GM12891 (cell line): ENCODE results near the gene APLF.

ENCODE experiments used
- PAX5 ChIP-seq: IDR thresholded peaks from 2 replicates; pipeline ENCODE4 v1.6.1; 2011; ENCODE audit warnings: low read length, moderate library complexity, mild to moderate bottlenecking; ENCODE audit not compliant: insufficient read depth, severe bottlenecking
- POLR2A ChIP-seq: IDR thresholded peaks from 2 replicates; pipeline ENCODE4 v1.6.1; 2011; ENCODE audit warnings: low read depth, low read length, control low read depth
- POLR2AphosphoS5 ChIP-seq: IDR thresholded peaks from 2 replicates; pipeline ENCODE4 v1.6.1; 2011; ENCODE audit warnings: low read depth, low read length, control low read depth
- POU2F2 ChIP-seq: IDR thresholded peaks from 2 replicates; pipeline ENCODE4 v1.6.1; 2011; ENCODE audit warnings: low read depth, mild to moderate bottlenecking, control low read depth, low read length, moderate library complexity
- TAF1 ChIP-seq: IDR thresholded peaks from 2 replicates; pipeline ENCODE4 v1.6.1; 2011; ENCODE audit warnings: low read depth, low read length, control low read depth

DNA sequence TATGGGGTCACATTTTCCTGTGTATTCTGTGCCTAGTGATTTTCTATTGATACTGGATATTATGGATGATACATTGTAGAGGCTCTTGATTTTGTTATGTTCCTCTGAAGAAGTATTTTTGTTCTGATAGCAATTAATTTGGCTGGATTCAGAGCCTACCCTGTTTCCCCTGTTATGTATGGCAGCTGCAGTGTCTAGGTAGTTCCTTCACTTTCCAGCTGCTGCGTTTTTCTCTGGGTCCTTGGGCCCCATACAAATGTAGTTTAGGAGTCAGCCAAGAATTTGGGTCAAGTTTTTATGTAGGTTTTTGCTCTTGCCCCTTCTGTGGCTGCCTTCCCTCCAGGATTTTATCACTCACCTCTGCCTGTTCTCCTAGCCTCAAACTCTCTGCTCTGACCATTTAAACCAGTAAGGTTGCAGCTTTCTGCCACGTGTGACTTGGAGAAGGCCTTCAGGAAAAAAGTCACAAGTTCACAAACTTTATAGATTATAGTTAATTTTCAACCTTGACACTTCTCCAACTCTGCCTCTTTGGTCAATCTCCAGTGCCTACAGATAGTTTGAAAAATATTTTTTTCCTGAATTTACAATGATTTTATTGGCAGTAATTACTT, 47.0 kb downstream of the APLF start:
- TF ChIP-seq POLR2A (no peak), POLR2AphosphoS5 (no peak), TAF1 (no peak), PAX5 (no peak), POU2F2 (no peak)
